ENCODE results near the gene ABL1.

The ABL1 gene

DNA sequence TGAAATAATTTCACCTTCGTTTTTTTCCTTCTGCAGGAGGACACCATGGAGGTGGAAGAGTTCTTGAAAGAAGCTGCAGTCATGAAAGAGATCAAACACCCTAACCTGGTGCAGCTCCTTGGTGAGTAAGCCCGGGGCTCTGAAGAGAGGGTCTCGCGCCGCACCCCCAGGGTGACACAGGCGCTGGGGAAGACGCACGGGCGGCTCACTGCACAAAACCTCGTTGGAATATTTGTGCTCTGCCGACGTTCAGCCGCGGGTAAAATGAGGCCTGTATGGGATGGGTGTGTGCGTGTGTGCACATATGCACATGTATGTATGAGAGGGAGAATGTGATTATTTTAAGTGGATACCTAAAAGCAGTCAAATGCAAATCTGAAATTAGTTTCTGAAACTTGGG lies 37.0 kb downstream of the ABL1 start:
- DNase-seq (ENCODE audit: low read depth) = no peak

DNA sequence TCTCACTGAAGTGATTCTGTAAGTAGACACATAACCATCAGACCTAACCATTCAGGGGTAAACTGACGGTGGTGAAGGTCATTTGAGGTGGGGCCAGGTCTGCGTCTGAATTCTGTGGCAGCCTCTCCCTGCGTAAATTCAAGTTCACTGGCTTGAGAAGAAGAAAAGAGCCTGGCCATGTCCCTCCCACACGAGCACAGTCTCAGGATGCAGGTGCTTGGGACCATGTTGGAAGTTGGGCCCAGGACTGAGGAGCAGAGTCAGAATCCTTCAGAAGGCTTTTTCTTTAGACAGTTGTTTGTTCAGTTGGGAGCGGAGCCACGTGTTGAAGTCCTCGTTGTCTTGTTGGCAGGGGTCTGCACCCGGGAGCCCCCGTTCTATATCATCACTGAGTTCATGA lies 37.5 kb downstream of the ABL1 start:
- no peak for DNase-seq (ENCODE audit: low read depth)

DNA sequence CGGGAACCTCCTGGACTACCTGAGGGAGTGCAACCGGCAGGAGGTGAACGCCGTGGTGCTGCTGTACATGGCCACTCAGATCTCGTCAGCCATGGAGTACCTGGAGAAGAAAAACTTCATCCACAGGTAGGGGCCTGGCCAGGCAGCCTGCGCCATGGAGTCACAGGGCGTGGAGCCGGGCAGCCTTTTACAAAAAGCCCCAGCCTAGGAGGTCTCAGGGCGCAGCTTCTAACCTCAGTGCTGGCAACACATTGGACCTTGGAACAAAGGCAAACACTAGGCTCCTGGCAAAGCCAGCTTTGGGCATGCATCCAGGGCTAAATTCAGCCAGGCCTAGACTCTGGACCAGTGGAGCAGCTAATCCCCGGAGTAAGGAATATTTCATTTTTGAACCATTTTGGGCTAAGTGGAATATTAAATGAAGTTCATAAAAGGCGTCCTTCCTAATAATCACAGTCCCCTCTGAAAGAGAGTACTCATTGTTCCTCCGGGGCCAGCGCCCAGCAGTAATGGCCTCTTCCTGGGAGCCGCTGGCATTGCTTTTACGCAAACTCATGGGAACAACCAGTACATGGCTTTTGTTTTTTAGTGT lies 38.0 kb downstream of the ABL1 start:
- DNase-seq (ENCODE audit: low read depth) = no peak

DNA sequence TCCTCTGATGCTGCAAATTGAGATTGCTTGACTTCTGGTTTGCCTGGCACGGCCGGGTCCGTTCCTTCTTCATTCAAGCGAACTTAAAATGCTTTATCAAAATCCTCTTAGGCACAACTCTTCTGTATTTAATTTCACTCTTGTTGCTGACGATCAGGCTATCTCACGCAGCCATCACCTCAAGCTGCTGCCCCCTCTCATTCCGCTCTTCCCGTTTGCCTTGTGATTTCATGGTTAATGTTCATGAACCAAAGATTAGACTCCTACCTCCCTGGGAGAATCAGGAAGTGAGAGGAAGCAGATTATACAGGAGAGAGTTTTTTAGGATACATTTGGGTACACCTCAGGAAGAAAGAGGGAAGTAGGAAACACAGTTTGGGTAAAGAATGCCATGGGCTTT lies 38.9 kb downstream of the ABL1 start:
- DNase-seq (ENCODE audit: low read depth) = no peak

DNA sequence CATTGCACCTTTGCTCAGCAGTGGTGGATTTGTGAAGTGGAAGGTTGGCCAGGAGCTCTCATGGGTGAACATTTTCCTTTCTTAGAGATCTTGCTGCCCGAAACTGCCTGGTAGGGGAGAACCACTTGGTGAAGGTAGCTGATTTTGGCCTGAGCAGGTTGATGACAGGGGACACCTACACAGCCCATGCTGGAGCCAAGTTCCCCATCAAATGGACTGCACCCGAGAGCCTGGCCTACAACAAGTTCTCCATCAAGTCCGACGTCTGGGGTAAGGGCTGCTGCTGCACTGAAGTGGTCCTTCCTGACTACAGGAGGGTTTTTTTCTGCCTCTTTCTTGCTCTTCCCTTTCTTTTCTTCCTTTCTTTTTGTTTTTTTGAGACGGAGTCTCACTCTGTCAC lies 39.7 kb downstream of the ABL1 start:
- DNase-seq (ENCODE audit: low read depth) = no peak

DNA sequence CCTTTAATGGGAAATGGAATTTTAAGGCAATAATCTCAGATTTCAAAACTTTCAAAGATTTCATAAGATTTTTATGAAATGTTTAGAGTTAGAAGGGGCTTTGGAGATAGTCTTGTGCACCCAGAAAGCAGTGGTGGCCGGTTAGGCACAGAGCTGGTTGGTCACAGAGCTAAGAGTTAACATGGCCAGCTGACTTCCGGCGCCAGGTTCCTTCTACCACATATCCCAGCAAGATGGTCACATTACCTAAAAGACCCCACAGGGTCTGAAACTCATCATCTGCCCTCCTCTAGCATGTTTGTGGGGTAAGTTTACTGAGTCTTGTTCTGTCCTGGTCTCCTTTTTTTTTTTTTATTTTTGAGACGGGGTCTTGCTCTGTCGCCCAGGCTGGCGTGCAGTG lies 42.2 kb downstream of the ABL1 start:
- no peak for DNase-seq (ENCODE audit: low read depth)

DNA sequence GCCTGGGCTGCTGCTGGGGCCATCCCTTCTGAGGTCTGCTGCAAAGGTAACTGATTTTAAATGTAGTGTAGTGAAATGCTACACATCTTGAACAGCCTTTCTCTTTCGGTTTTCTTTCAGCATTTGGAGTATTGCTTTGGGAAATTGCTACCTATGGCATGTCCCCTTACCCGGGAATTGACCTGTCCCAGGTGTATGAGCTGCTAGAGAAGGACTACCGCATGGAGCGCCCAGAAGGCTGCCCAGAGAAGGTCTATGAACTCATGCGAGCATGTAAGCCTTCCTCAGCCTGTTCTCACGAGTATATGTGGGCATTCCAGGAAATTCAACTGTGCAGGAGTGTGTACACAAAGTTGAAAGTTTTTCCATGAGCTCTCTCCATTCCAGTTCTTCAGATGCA lies 43.2 kb downstream of the ABL1 start:
- no peak for DNase-seq (ENCODE audit: low read depth)

DNA sequence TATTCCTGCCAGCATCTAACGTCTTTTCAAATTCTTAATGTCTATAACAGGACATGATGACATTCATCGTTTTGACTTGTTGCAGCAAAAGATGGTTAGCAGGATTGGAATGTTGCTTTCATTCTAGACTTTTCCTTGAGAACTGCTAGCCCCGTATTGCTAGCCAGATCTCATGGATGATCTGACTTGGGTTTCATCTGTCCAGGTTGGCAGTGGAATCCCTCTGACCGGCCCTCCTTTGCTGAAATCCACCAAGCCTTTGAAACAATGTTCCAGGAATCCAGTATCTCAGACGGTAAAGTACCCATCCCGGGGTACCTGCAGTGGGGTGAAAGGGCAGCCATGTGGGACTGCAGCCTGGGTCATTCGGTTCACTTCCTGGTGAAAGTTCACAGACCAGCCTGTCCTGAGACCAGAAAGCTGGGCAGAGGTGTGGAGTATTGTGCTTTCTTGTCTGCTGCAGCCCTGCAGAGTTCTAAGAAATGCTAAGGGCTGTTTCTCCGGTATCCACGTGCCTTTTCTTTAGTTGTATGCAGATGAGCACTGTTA lies 44.9 kb downstream of the ABL1 start:
- DNase-seq (ENCODE audit: low read depth) = no peak

DNA sequence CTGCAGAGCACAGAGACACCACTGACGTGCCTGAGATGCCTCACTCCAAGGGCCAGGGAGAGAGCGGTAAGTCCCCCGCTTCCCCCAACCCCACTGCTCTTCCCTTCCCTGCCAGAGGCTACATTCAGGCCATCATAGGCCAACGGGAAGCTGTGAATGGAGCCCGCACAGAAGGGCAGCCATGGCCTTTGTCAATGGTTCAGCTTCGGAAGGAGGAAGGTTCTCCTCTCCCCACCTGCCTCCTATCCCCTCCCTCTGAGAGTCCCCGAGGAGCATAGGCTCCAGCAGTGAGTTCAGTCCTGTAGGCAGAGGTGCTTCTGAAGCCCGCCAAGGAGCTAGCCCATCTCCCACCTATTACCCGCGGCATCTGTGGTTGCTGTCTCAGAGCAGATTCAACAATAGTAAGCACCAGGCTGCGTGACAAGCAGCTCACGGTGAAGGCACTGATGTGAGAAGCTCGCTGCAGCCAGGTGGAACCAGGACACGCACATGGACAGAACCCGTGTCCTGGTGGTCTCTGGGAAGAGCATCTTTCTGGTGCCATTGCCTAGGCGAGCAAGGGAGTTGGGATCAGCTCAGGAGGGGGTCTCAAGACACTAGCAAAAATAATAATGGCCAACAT lies 45.7 kb downstream of the ABL1 start:
- DNase-seq (ENCODE audit: low read depth) = no peak

DNA sequence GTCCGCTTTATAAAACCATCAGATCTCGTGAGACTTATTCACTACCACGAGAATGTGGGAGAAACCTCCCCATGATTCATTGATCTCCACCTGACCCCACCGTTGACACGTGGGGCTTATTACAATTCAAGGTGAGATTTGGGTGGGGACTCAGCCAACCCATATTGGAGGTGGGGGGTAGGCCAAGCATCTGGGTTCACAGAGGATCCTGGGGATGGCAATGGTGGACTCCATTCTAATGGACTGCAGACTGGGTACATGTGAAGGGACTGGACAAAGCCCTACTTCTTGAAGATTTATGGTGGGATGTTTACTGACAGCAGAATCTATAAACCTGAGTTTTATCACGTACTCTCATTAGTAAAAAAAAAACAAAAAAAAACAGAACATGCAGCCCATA lies 46.5 kb downstream of the ABL1 start:
- no peak for DNase-seq (ENCODE audit: low read depth)

DNA sequence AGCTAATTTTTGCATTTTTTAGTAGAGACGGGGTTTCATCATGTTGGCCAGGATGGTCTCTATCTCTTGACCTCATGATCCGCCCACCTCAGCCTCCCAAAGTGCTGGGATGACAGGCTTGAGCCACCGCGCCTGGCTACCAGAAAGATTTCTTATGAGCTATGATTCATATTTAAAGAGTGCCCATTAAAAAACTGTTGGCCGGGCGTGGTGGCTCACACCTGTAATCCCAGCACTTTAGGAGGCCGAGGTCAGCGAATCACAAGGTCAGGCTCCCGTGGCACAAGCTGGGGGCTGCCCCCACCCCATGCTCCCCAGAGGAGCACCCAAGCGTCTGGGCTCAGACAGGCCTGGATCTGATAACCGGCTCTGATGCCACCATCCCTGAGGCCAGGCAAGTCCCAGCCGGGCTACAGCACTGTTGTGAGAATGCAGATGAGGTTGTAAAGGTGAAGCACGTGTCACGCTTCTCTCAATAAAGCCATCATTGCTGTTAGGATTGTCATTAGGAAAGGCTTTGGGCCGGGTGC lies 47.7 kb downstream of the ABL1 start:
- no peak for DNase-seq (ENCODE audit: low read depth)

DNA sequence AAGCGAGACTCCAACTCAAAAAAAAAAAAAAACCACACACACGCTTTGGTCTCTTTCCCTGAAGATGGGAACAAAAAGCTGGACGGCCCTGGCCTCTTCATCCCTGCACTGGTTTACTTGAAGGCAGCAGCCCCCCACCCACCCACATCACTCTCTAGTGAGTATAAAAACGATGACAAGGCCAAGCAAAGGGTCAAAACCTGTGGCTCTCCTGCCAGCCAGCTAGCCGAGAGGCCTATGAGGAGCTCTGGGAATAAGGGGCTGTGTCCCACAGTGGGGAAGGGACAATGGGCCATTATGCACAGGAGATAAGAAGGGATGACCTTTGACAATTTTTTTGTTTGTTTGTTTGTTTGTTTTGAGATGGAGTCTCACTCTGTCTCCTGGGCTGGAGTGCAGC lies 48.4 kb downstream of the ABL1 start:
- no peak for DNase-seq (ENCODE audit: low read depth)

DNA sequence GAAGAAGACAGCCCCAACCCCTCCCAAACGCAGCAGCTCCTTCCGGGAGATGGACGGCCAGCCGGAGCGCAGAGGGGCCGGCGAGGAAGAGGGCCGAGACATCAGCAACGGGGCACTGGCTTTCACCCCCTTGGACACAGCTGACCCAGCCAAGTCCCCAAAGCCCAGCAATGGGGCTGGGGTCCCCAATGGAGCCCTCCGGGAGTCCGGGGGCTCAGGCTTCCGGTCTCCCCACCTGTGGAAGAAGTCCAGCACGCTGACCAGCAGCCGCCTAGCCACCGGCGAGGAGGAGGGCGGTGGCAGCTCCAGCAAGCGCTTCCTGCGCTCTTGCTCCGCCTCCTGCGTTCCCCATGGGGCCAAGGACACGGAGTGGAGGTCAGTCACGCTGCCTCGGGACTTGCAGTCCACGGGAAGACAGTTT lies 49.1 kb downstream of the ABL1 start:
- DNase-seq (ENCODE audit: low read depth) = no peak

DNA sequence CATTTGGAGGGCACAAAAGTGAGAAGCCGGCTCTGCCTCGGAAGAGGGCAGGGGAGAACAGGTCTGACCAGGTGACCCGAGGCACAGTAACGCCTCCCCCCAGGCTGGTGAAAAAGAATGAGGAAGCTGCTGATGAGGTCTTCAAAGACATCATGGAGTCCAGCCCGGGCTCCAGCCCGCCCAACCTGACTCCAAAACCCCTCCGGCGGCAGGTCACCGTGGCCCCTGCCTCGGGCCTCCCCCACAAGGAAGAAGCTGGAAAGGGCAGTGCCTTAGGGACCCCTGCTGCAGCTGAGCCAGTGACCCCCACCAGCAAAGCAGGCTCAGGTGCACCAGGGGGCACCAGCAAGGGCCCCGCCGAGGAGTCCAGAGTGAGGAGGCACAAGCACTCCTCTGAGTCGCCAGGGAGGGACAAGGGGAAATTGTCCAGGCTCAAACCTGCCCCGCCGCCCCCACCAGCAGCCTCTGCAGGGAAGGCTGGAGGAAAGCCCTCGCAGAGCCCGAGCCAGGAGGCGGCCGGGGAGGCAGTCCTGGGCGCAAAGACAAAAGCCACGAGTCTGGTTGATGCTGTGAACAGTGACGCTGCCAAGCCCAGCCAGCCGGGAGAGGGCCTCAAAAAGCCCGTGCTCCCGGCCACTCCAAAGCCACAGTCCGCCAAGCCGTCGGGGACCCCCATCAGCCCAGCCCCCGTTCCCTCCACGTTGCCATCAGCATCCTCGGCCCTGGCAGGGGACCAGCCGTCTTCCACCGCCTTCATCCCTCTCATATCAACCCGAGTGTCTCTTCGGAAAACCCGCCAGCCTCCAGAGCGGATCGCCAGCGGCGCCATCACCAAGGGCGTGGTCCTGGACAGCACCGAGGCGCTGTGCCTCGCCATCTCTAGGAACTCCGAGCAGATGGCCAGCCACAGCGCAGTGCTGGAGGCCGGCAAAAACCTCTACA lies 49.8 kb downstream of the ABL1 start:
- DNase-seq (ENCODE audit: low read depth) = no peak

DNA sequence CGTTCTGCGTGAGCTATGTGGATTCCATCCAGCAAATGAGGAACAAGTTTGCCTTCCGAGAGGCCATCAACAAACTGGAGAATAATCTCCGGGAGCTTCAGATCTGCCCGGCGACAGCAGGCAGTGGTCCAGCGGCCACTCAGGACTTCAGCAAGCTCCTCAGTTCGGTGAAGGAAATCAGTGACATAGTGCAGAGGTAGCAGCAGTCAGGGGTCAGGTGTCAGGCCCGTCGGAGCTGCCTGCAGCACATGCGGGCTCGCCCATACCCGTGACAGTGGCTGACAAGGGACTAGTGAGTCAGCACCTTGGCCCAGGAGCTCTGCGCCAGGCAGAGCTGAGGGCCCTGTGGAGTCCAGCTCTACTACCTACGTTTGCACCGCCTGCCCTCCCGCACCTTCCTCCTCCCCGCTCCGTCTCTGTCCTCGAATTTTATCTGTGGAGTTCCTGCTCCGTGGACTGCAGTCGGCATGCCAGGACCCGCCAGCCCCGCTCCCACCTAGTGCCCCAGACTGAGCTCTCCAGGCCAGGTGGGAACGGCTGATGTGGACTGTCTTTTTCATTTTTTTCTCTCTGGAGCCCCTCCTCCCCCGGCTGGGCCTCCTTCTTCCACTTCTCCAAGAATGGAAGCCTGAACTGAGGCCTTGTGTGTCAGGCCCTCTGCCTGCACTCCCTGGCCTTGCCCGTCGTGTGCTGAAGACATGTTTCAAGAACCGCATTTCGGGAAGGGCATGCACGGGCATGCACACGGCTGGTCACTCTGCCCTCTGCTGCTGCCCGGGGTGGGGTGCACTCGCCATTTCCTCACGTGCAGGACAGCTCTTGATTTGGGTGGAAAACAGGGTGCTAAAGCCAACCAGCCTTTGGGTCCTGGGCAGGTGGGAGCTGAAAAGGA lies 50.7 kb downstream of the ABL1 start:
- DNase-seq (ENCODE audit: low read depth) = no peak

DNA sequence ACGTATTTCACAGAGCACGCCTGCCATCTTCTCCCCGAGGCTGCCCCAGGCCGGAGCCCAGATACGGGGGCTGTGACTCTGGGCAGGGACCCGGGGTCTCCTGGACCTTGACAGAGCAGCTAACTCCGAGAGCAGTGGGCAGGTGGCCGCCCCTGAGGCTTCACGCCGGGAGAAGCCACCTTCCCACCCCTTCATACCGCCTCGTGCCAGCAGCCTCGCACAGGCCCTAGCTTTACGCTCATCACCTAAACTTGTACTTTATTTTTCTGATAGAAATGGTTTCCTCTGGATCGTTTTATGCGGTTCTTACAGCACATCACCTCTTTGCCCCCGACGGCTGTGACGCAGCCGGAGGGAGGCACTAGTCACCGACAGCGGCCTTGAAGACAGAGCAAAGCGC lies 51.9 kb downstream of the ABL1 start:
- no peak for DNase-seq (ENCODE audit: low read depth)

DNA sequence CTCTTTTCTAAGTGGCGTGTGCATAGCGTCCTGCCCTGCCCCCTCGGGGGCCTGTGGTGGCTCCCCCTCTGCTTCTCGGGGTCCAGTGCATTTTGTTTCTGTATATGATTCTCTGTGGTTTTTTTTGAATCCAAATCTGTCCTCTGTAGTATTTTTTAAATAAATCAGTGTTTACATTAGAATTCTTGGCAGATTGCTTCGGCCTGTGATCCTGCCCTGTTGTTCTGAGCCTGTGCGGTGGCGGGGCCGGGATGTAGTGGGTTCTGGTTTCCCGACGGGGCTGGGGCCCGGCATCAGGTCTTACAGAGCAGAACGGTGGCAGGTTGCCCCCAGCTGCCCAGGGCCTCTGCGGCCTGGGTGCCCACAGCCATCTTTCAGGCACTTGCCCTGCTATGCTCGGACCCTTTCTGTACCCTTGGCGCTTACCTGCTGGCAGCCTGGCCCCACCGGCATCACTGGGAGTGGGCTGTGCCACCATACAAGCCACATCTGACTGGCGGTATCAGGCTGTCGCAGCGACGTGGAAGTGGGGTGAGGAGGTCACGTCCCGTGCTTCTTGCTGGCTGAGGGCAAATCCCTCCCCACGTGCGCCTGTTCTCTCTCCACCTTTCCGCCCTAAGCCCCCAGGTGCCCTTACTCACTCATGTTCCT lies 52.6 kb downstream of the ABL1 start:
- DNase-seq (ENCODE audit: low read depth) = no peak

DNA sequence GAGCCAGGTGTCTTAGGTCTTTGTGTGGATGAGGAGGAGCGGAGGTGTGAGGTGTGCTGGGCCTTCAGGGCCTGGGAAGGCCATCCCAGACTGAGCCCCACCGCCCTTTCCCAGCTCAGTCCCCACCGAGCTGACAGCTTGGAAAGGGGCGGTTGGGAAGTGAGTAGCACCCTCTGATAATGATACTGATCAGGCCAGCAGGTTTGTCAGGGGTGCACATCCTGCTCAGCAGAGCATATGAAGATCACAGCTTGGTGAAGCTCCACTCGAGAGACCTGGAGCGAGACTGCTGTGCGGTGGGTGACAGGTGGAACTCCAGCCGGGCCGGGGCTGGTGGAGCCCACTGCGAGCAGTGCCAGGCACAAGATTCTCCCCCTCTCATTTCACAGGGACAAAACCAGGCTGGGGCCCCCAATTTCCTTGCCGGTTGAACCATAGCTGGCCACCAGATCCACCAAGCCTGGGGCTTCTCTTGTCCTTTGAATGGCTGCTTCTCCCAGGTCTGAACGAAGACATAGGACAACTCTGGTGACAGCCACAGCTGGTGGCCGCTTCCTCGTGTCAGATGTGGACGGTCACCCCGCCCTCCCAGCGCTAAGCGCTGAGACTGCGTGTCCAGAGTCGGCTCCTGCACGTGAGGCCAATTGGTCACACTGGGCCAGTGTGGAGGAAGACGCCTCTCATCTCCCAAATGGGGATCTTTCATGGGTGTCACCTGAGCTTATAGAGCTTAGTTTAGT lies 53.3 kb downstream of the ABL1 start:
- DNase-seq (ENCODE audit: low read depth) = no peak

DNA sequence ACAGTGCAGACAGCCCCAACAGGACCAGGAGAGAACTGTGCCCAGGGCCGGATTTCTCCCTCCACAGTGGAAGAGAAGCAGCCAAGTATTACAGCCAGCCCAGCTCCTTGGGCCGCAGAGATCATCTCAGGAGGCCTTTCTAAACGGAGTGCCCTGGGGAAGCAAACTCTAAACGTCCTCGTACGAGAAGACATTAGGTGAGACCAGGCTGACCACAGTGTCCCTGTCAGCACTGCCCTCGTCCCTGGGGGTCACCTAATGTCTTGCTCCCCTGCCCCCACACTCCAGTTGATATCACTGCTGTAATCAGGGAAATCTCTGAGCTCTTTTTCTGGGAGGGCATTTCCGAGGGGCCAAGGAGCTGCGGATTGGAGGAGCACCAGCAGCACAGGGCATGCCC lies 55.1 kb downstream of the ABL1 start:
- no peak for DNase-seq (ENCODE audit: low read depth)

DNA sequence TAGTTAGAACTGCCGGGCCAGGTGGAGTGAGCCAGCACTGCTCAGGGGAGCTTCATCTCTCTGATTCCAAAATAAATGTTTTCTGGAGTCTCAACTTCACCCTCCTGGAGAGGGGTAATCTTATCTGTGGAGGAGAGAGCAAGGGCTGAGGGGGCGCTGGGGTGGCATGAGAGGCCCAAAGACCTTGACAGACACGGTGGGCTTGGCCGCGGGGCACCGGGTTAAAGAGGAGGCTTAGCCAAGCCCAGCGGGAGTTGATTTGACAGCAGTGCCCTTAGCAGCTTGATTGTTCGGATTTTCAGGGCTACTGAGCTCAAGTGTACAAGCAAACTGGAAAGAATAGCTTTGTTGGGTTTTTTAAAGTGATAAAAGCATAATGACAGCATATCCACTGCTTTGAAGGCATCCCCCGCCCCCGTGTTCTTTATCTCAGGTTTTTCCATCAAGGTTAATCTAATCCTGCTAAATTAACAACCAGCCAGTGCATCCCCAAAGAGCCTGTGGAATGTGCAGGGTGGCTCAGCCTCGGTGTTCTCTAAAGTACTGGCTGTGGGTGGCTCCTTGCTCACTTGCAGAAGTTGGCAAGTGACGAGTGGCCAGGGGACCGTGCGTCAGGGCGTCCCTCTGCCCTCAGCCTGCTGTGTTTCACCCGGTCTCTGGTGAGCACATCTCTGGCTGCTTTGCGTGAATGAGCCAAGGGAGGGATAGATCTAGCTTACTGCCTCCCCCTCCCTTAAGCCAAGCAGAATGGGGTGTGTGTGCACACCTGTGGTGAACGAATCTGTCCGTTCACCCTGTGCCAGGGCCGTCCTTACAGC lies 56.0 kb downstream of the ABL1 start:
- no peak for DNase-seq (ENCODE audit: low read depth)

Data from amniotic epithelial cell (primary cell).